ENCODE measurements around the gene DMPK.
"Not testable (repeated sequence)": the region's sequence is repeated elsewhere in the genome, so short reads cannot be mapped to it uniquely, and the experiment has no call there.

The DMPK gene

DNA sequence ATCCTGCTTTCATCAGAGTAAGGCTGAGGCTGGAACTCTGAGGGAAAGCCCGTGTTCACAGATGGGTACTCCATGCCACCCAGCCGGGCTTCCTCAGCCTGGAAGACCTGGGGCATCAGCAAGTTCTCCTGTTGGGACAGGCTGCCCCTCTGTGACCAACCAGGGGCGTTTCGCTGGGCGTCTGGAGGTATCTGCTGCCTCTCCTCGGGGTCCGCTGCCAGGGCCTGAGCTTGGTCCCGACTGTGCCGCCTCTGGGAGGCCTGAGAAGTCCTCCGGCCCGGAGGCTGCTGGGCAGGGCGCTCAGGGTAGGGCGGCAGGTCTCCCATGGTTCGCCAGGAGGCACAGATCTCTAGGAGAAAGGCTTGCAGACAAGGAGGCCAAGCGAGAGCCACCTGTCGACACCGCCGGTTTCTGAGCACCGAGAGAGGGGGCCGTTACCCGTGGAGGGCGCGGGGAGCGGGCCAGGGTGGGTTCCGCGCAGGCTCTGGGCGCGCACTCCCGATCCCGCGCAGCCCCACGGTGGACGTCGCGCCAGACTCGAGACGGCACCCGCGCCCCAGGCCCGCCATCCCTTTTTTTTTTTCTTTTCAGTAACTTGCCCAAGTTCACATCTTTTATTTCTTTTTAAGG lies 32.7 kb upstream of the DMPK start, which contains the start of gene RSPH6A:
RSPH6A (minus strand) TSS at position 458 of the 630 bp plus-strand sequence; CDS start at position 326, 132 bp downstream.
- DNase-seq = no peak

DNA sequence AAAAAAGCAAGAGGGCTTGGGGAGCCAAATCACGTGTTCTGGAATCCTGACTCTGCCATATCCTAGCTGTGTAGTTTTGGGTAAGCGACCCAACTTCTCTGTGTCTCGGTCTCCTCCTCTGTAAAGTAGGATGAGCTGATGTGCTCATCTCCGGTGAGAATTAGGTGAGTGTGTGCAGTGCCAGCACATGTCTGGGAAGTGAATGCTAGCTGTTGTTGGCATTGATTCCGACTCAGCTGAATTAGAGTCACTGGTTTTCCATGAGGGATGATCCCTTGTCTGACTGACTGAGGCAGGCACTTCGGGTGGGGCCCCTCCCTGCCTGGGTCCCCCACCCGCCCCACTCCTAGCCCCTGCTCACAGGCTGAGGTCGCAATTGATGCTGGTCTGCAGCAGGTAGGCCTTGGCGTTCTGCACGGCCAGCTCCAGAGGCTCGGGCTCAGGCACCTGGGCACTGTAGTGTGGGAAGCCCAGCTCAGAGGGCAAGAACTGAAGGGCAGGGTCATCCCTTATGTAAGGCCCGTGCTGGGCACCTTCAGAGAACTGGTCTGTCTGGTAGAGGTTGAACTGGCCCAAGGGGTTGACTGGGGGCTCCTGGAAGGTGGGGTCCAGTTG lies 32.0 kb upstream of the DMPK start:
- no peak for DNase-seq

DNA sequence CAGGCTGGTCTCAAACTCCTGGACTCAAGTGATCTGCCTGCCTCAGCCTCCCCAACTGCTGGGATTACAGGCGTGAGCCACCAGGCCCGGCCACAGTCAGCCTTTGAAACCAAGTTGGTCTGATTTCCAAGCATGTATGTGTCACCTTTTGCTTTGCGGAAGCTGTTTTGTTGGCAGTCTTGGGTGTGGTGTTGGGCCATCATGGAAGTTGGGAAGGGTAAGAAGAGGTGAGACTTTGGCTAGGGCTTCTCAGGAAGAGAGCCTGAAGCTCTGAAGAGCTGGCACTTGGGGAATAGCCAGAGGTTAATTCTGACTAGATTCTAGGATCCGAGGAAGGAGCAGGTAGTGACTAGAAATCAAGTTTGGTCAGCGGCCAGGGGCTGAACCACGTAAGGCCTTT lies 30.0 kb upstream of the DMPK start:
- no peak for DNase-seq

DNA sequence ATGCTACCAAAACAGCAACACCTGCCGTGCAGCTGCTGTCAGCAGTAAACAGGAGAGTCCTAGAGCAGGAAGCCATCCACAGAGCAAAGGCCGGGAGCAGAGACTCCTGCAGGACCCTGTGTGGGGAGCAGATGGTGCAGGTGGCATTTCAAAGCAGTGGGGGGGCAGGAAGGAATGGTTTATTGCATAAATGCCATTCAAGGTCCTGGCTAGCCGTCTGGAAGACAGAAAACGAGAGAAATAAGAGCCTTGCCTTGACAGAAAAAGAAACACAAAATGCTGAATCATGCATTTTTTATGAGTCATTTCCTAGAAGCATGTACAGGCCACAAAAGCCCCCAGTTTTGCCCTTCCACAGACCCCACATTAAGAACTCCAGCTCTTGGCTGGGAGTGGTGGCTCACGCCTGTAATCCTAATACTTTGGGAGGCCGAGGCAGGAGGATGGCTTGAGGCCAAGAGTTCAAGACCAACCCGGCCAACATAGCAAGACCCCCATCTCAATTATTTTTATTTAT lies 27.4 kb upstream of the DMPK start:
- peak; percentile 77 for DNase-seq

GRCh38 chr19:45805719-45806118 lies 23.4 kb upstream of the DMPK start:
- no peak for DNase-seq

- DNase-seq = no peak
These were observed 22.6 kb upstream of the DMPK start for GRCh38 chr19:45804959-45805230.

DNA sequence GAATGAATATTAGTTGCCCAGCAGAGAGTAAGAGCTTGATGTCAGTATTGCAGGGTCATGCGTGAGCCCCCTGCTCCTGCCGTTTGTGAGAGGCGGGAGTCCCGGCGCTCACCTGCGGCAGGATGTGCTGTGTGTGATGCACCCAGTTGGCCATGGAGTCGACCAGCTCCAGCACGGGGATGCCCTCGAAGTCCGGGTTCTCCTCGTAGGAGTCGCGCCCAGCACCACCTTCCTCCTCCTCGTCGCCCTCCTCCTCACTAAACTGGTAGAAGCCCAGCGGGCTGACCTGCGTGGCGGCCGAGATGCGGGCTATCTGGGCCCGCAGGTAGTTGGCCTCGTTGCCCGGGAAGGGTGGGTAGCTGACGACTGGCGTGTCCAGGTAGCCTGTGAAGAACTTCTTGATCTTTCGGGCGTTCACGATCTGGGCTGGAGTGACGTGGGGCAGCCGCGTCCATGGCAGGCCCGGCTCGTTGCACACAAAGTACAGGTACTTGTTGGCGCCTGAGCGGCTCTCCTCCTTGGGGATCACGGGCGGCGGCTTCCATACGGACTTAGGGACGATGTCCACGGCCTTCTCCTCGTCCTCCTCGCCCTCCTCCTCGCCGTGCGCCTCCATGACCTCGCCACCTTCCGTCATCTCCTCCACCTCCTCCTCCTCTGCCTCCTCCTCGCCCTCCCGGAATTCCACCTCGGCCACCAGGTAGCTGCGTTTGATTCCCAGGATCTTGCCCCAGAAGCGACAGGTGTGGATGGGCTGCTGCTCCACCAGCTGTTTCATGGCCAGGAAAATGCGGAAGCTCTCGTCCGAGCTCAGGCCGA lies 22.1 kb upstream of the DMPK start:
- no peak for DNase-seq

DNA sequence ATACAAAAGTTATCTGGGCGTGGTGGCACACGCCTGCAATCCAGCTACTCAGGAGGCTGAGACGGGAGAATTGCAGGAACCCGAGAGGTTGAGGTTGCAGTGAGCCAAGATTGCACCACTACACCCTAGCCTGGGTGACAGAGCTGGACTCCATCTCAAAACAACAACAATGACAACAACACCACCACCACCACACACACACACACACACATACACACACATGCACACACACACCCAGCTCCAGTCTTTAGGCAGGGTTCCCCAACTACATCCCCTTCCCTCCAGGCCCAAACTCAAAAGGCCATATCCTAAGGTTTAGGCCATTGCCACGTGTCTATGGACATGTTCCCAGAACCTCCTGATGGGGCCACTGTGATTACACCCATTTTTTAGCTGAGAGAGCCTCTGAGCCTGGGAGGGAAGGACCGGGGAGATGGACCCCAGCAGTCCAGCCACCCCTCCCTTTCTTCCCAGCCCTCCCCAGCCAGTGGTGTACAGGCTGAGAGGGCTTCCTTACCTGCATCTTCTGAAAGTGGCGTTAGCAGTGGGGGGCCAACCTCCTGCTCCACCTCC lies 19.4 kb upstream of the DMPK start:
- no peak for DNase-seq

DNA sequence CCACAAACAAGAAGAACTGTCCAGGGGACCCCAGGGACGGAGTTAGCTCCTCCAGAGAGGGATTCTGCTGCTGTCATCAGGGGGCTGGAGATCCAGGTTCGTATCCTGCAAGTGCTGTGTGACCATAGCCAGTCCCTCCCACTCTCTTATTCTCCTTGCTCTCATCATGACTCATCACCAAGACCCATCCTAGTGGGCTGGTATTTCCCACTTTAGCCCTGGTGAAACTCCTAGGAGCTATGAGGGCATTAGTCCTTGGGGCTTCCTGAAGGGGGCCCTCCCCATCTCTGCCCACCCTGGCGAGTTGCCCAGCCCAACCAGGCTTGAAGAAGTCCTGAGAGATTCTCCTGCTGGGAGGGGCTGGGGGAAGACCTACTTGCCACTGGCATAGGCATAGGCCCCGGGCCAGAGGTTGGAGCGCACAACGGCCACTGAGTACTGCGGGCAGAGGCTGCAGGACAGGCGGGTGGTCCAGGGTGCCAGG lies 17.8 kb upstream of the DMPK start:
- DNase-seq = peak; percentile 23

GRCh38 chr19:45799541-45799940 lies 17.3 kb upstream of the DMPK start:
- not testable (repeated sequence) for DNase-seq

DNA sequence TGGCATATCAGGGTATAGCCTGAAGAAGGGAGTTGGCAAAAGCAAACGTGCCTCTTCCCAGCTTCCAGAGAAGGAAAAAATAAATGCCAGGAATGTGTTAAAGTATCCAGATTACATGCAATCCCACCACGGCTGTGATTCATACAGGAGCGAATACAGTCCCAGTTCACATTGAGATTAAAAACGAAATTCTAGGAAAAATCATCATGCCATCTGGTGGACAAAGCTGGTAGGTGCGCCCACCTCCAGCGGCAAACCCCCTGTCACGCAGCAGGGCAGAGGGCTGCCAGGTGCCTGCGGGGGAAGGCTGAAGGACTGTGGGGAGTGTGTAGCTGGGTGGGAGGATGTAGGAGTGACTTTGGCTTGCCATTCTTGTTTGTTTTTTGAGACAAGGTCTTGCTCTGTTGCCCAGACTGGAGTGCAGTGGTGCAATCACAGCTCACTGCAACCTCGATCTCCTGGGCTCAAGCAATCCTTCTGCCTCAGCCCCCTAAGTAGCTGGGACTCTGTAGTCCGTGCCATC lies 16.8 kb upstream of the DMPK start:
- peak; percentile 23 for DNase-seq

GRCh38 chr19:45794627-45795026 lies 12.3 kb upstream of the DMPK start:
- no peak for DNase-seq

DNA sequence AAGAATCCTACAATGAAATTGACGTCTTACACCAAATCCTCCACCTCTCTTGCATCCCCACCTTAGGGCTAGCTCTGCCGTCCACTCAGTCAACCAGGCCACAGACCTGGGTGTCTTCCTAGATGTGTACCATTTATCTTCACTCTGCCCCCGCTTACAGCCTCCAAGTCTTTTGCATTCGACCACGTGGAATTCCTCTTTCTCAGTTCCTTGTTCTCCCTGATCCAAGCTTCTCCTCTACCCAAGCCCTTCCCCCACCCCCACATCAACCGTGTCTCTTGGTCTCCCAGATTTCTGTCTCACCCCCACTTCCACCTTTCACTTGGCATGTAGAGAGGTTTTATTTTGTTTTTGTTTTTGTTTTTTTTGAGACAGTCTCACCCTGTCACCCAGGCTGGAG lies 11.6 kb upstream of the DMPK start:
- DNase-seq = peak; percentile 54

DNA sequence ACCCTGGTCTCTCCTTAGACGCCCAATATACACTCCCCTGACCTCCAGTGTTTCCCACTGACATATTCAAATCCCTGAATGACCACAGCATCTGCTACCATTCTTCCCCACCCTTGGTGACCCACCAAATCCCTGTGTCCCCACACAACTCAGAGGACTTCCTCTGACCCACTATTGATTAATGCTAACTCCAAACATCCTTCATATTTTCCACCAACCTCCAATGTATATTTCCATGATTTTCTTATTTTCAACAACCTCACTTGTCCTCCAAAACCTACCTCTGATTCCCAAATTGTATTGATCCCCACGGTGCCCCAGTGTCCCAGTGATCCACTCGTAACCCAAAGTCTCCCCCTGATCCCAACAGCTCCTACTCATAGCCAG lies 10.9 kb upstream of the DMPK start:
- no peak for DNase-seq

DNA sequence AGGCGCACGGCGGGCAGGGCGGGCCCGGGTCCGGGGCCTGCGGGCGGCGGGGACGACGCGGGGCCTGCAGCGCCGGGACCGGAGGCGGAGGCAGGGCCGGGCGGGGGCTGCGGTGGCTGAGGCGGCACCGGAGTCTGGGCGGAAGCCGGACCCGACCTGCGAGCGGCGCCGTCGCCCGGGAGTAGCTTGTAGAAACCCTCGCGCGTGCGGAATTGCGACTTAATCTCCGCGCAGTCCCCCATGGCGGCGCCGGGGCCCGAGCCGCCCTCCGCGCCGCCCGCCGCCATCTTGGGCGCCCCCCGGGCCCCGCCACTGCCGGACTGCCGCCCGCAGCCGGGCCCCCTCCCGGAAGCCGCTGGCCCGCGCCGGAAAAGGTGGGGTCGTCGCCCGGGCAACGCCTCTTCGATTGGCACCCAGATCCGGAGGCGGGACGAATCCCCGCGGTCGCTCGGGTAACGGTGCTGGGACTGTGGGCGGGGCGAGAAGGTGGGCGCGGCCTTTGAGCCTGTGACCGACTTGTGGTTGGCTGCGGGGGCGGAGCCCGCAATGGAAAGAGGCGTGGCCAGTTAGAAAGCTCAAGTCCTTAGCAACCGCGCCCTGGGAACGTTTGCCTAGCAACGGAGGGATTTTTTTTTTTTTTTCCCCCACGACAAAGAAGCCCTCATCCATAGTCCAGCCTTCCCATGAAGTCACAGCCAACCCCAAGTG lies 10.3 kb upstream of the DMPK start, which contains the start of gene DMWD:
DMWD (minus strand) TSS at position 376 of the 708 bp plus-strand sequence; CDS start at position 287, 89 bp downstream.
- peak; percentile 99 for DNase-seq

DNA sequence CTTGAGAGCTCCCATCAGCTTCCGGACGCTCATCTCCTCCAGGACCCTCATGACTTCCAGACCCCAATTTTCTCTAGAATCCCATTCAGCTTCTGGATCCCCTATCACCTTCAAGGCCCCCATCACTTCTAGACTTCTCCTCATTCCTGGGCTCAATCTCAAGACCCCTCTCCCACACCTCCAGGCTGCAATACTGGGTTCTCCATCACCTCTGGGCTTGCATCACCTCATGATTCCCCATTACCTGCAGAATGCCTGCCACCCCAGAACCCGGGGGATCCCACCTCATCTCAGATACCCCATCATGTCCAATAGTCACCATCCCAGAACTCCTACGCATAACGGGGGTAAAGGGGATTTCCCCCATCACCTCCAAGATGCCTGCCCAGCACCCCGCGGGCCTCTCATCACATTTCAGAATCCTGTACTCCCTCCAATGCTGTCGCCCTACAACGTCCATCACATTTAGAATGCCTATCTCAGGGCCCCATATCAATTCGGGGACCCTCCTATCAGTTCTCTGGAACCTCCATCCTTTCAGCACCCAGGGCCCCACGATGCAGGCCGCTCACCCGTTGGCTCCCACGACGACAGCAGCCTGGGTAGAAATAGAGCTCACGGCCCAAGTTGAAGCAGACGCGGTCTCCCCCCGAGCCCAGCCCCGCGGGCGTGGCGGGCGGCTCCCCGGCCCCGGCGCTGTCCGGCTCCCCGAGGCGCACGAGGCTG lies 9.6 kb upstream of the DMPK start:
- no peak for DNase-seq

DNA sequence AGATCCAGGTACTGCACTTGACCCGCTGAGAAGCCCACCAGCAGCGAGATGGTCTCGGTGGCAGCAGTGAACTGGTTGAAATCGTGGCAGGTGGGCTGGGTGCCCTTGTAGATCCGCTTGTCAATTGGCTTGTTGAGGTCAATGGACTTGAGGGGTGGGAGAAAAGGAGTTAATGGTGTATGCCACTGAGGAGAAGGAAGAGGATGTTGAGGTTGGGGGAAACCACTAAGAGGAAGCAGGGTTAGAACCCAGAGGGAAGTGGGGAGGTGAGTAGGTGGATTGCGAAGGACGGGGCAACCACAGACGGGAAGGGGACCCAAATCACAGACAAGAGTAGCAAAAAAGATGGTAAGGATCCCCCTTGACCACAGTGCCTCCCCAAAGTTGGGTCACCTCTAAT lies 8.7 kb upstream of the DMPK start:
- DNase-seq = peak; percentile 97

DNA sequence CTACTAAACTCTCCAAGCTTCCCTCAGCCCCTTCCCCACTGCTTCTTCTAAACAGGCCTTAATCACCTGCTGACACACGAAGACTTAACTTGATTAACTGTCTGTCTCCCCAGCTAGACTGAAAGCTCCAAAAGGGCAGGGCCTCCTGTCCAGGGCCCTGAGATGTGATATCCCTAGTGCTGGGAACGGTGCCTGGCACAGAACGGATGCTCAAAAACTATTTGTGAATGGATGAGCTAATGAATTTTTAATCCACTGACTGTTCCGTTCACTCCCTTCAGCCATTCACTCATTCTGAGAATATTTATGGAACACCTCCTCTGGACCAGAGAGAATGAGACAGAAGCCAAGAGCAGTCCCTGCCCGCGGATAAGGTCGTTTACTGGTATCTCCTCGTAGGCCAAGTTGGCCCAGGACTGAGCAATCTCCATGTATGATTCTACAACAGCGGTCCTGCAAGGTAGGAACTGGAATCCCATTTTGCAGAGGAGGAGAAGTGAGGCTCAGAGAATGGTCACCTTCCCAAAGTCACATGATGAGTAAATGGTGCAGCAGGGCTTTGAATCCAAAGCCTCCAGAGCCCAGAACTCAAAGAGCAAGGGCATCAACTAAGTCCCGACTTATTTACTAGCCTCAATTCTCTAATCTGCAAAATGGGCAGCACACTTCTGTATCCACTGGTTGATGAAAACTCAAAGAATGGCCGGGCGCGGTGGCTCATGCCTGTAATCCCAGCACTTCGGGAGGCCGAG lies 6.9 kb upstream of the DMPK start:
- DNase-seq = no peak

GRCh38 chr19:45786533-45786894 lies 4.2 kb upstream of the DMPK start:
- no peak for DNase-seq

- no peak for DNase-seq
These were observed 3.7 kb upstream of the DMPK start for GRCh38 chr19:45785781-45786532.
